DLD1 (cell line): ENCODE measurements around the gene HNRNPA3.

Experiments
- in situ Hi-C: cut with HindIII; loops from 2 replicates; pipeline ENCODE4 v1.10.0; 2017; ENCODE audit warnings: low sequenced_read_pairs

The HNRNPA3 gene

DNA sequence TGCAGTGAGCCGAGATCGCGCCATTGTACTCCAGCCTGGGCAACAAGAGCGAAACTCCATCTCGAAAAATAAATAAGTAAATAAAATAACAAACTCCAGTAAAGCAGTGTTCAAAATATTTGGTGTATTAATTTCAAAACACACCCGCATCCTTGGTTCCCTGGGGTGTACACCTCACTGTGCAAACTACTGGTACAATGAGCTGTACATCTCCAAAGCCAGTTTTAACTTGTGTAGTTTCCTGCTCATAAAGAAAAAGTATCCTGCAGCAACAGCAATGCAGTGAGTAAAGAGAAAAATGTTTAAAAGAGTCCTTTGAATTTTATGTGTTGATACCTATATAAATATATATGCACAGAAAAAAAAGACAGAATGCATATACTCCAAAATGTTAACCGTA is 56.3 kb downstream of the HNRNPA3 start:
- in situ Hi-C loops: loop anchor here (5.0 kb wide), 1 partner anchor 102 kb away; no protein-coding TSS in a partner anchor

GRCh38 chr2:177270531-177270930 is 57.9 kb downstream of the HNRNPA3 start:
- in situ Hi-C loops: no loop called here

- in situ Hi-C loops: no loop called here
These were observed 59.5 kb downstream of the HNRNPA3 start for GRCh38 chr2:177271981-177272666.

DNA sequence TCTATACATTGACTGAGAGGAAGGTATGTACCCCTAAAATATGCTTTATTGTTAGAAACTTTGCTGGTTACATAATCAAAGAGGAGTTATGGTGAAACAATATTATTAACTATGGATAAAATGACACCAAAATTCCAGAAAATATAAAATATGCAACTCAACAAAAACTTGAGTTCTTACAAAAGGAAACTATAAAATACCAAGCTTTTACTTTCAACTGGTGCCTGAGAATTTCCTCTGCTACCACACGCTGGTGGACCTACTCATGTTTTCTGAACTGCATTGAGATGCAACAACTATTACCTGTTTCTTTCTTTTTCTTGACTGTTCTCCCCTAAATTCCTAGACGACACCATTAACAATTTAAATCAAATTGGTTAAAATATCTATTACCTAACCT is 60.2 kb downstream of the HNRNPA3 start:
- in situ Hi-C loops: no loop called here

GRCh38 chr2:177273408-177273807 is 60.8 kb downstream of the HNRNPA3 start:
- in situ Hi-C loops: no loop called here
